SW480 (cell line): ENCODE measurements around the gene WNT7B.

Source experiments
- DNase-seq: peaks from one replicate; pipeline ENCODE4 v3.0.0-alpha.2; 2016; ENCODE audit warnings: low spot score

Gene WNT7B

DNA sequence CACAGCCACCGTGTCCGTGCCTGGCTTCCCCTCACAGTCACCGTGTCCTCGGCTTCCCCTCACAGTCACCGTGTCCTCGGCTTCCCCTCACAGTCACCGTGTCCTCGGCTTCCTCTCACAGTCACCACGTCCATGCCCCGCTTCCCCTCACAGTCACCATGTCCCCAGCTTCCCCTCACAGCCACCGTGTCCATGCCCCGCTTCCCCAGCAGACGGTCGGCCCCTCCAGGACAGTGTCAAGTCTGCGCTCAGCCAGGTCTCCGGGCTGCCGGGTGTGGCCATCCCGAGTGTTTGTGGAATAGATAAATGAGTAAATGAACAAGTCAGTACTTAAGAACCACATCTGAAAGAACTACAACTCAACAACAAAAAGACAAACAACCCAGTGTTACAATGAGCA, 23.8 kb downstream of the WNT7B start:
- no peak for DNase-seq

DNA sequence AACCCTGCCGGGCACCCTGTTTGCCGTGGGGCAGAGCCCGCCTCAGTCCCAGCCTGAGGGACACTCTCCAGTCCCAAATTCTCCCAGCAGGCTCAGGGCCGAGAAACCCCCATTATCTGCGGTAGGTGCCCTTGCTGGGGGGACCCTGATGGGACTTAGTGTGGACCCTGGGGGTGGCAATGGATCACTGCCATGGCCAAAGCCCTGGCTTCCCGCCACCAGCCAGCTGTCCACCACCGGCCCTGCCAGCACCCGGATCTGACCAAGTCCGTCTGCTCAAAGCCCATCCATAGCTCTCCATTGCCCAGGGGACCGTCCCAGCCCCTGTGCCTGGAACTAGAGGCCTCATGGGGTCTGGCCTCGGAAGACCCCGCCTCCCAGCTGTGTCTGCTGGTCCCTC, 24.4 kb downstream of the WNT7B start:
- DNase-seq = no peak

DNA sequence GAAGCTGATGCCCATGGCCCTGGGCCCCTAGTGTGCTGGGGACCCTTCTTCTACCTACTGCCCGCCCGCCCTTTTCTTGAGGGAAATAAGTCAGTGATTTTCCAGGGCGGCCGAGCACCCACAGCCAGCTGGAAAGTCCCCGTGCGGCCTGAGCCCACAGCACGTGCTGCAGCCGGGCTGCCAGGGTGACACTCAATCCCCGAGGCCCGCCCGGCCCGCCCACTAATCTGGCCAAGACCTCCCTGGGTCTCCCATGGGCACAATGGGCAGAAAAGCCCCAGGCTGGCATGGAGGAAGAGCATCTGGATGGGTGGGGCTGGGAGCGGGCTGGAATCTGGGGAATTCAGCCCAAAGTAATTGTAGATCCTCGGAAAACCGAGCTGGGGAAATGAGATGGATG, 24.8 kb downstream of the WNT7B start:
- DNase-seq = no peak

DNA sequence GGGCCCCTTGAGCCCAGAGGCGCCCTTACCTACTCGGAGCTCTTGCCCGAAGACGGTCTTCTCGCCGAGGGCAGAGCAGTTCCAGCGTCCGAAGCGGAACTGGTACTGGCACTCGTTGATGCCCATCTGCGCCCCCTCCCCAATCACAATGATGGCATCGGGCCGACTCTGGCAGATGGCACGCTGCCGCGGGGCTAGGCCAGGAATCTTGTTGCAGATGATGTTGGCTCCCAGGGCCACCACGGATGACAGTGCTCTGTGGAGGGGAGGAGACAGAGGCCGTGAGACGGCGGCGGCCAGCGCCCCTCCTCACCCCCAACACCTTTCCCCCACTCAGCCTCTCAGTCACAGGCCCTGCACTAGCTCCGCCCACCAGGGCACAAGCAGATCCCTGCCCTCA, 27.1 kb downstream of the WNT7B start:
- no peak for DNase-seq

DNA sequence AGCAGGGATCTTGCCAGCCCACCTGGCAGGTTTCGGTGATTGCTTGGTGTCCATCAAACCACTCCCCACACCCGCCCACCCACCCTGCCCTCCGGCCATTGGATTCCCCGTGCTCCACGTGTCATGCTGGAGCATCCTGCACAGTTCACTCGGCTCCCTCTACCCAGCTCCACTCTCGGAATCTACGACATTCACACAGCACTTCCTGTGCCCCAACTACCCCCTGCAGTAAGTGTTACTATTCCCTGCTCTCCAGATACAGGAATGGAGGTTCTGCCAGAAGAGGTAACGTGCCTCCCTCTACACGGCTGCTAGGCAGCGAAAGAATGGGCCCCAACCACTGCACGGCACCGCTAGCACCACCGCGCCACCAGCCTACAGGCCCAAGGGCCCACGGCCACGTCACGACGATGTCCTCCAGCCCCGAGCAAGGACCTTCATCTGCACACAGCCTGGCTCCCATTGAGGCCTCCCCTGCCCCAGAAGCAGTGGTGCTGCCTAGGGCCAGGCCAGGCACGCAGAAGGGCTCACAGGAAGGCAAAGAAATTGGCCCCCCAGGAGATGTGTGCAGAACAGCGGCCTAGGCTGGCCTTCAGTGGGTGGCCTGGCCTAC, 27.6 kb downstream of the WNT7B start:
- DNase-seq = no peak

DNA sequence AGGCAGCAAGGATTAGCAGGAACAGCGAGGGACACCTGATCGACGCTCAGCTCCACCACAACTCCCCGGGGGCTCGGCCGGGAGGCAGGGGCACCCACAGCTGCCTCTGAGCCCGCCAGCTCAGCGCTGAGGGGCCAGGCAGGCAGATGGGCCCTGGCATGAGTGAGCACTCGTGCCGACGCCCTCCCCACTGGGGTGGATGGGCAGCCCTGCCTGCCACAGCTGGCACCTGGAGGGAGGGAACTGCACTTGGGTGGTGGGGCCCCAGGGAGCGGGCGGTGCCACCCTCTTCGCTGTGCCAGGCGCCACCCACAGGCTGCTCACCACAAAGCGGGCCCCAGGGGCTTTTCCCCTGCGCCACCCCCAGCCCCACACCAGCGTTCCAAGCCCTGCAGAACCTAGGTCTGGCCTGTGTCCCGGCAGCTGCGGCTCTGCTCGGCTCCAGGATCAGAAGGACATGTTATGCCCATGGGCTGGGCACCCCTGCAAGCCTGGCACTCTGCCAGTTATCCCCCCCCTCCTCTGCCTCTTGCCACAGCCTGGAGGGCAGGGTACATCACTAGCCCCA, 28.8 kb downstream of the WNT7B start:
- DNase-seq = no peak

DNA sequence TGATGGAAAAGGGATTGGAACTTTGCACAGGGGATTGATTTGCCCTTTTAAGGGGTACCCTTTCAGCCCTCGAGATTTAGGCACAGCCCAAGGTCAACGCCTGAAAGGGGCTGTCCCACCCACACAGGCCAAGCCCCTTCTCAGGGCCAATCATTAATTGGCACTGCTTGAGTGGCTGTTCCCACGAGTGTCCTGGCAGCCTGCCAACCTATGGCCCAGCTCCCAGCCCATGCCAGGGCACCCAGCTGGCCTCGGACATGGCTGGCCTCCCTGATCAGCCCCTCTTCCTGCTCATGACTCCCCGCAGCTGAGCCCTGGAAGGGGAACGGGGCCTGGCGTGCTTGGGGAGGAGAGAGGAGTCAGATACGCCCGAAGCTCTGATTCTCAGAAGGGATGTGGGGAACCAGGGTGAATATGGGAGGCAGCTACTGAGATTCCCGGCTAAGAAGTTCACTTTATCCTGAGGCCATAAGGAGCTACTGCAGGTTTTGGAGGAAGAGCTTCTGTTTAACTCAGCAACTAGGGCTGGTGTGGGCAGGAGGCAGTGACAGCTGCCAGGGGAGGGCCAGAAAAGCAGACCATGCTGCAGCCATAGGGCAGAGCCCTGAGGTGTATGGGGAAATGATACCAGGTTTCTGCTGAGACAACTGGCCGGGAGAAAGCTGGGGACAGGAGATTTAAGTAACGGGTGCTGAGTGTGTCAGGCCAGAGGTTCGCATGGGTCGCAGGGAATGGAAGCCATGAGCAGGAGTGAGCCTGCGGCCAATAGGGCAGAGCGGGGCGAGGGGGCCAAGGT, 30.0 kb downstream of the WNT7B start:
- no peak for DNase-seq

DNA sequence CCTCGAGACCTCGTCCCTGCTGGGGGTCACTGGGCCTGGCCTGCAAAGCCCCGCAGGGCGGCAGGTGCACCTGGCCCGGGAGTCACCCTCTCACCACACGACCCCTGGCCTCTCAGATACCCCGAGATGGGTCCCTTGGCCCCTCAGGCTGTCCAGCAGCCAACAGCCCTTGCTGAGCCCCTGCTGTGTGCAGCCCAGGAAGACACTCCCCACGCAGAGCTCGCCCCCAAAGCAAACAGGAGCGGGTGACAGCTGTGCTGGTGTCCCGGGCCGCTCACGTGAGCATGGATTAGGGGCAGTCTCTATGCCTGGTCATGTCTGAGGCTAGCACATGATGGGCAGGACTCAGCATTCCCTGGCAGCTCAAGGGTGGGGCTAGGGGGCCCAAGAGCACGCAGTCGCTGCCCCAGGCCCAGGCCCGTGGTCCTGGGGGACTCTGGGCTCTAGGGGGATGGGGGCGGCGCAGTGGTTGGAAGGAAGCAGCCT, 31.3 kb downstream of the WNT7B start:
- no peak for DNase-seq

DNA sequence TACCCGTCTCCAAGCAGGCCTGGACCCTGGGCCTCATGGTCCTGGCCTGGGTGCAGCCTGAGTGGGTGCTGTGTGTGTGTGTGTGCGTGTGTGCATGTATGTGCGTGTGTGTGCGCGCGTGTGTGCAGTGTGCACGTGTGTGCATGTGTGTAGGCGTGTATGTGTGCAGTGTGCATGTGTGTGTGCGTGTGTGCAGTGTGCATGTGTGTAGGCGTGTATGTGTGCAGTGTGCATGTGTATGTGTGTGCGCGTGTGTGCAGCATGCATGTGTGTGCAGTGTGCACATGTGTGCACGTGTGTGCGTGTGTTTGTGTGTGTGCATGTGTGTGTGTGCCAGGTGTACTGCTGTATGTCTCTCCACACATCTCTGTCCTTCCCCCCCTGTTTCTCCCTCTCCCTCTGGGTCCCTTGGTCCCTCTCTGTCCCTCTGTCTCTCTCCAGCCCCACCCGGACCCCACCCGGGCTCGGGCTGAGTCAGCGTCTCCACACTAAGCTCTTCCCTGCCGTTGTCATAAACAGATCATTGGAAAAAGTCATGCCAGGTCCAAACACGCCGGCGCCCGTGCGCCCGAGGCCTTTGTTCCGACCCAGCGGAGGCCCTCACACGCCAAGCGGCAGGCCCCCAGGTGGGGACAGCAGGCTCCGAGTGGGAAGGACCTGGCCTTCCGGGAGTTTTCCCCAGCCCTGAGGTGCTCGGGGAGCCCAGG, 34.0 kb downstream of the WNT7B start:
- DNase-seq = no peak

DNA sequence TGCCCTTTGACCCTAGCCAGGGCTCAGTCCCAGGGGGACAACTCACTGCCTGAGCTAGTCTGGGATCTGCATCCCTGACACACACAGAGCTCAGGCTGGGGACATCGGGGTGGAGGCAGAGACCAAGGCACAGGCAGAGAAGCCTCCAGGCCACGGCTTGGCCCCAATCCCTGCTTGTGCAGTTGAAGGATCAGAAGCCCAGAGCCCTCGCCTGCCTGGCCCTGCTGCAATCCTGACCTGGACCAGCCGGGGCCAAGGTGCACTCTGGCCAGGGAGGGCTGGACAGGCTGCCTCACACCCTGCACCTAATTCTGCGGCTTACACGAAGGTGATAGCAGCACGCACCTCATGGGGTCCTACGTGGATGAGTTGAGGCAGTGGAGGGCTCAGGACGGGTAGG, 34.6 kb downstream of the WNT7B start:
- DNase-seq = no peak

DNA sequence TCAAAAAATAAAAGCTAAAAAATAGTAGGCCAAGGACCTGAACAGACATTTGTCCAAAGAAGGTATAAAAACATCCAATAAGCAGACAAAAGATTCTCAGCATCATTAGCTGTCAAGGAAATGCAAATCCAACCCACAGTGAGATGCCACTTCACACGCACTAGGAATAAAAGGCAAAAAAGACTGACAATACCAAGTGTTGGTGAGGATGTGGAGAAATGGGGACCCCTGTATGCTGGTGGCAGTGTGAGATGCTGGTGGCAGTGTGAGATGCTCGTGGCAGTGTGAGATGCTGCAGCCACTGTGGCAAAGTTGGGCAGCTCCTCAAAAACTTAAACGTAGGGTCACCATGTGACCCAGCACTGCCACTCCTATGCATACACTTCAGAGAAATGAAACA, 38.0 kb downstream of the WNT7B start:
- no peak for DNase-seq

DNA sequence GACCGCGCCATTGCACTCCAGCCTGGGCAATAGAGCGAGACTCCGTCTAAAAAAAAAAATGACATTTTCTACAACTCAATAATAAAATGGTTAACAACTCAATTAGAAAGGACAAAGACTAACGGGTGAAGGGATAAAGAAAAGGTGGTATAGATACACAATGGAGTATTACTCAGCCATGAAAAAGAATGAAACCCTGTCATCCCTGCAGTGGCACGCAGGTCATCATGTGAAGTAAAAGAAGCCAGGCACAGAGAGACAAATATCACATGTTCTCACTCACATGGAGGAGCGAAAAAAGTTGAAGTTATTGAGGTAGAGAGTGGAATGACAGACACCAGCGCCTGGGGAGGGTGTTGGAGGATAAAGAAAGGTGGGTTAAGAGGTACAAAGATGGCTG, 39.0 kb downstream of the WNT7B start:
- DNase-seq = no peak

DNA sequence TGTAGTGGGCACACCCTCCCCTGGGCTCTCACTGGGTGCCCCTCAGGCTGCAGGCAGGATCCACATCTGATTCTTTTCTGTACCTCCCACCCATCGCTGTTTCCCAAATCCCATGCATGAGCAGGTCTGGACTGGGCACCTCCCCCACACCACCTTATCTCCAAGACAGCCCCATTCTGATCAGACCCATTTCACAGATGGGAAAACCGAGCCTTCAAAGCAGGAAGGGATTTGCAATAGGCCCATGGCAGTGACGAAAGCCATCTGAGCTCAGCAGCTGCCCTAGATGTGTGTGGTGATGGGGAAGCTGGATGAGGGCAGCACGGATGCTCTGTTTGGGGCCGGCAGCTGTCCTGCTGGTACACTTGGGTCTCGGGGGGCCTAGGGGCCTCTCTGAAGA, 41.4 kb downstream of the WNT7B start:
- DNase-seq = no peak

DNA sequence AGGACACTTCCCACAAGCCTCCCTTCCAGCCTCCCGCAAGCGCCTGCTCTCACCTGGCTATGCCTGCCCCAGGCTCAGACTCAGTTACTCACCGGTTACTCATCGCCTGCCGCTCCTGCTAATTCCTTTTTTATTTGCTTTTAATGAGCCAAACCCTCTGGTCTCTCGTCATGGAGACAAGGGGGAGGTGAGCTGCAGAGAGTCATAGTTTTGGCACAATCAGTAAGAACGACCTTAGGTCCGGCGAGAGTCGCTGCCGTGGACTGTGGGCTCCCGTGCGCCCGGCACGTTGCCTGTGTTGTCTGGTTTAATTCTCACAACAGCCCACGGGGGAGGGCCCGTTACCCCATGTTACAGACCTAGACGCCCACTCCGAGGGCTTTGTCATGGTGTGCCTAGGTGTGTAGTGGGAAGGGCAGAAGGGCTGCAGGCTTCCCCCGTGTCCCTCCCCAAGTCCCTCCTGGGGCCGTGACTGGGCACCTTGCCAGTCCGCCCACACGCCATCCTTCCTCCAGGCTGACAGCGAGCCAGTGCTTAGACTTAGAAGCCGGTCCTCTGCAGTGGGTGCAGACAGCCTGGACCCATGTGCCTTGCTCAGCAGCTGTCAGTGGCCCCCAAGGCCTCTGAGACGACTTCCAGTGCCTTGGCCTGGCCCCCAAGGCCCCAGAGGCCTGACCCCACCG, 42.2 kb downstream of the WNT7B start:
- DNase-seq = peak; percentile 81

DNA sequence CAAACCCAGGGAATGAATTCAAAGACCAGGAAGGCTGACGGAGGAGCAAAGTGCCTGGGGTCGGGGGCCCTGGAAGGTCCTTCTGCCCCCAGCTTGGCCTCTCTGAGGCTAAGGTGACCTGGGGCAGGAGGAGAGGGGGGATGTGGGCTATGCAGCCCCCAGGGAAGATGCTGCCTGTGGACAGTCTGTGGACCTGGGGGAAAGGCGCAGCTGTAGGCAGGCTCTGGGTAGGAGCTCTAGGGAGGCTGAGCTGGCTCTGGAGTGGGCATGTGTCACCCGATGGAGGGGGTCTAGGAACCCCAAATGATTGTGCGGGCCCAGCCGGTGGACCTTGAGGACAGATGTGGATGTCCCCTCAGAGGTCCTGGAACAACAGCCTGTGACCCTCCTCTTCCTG, 42.8 kb downstream of the WNT7B start:
- DNase-seq = no peak

DNA sequence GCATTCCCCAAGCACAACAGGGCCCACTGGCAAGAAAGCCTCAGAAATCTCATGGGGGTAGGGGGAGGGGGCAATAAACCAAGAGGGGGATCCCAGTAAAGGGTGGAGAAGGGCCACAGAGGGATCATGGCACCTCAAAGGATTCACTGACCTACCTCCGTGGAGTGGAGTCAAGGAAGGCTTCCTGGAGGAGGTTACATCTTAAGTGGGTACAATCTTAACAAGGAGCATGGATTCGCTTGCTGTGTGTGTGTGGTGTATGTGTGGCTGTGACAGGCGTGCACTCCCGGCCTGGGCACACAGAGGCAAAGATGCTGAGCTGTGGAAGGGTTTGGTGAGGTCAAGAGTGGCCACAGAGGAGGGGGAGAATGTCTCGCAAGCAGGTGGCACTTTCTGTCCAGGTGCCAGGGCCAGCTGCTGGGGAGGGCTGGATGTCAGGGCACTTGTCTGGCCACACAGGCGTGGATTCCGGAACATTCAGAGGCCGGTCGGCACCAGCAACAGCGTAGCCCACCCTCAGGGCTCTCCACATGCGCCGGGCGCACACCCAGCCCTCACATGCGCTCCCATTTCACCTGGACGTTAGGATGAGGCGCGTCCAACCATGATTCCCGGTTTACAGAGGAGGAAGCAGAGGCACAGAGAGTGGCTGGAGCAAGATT, 43.3 kb downstream of the WNT7B start:
- DNase-seq = no peak

DNA sequence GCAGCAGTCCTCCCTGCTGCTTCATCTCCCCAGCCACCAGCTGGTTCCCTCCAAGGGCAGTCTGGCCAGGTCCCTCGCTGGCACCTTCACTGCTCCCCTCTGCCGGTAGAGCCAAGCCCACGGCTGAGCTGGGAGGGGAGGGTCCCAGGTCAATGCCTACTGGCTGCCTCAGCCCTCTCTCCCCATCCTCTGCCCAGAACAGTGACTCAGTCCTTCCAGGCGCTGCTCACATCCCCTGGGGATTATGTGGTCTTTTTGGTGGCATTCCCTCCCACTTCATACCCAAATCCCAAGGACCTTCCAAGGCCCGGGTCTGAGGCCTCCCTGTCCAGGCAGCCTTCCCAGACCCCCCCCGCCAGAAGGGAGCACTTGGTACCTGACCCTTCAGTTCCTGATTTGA, 44.9 kb downstream of the WNT7B start:
- DNase-seq = no peak

DNA sequence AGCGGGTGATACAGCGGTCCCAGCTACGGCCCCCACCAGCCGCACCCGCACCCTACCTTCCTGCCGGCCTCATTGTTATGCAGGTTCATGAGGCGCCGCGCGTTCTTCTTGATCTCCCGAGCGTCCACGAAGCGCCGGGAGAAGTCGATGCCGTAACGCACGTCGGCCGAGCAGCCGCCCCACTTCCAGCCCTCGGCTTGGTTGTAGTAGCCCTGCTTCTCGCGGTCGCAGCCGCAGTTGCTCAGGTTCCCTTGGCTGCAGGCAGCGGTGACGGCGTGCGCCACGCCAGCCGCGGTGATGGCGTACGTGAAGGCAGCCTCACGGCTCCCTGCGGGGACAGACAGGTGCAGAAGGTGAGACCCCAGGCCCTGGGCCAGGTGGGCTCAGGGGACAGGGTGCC, 45.9 kb downstream of the WNT7B start:
- DNase-seq = no peak

DNA sequence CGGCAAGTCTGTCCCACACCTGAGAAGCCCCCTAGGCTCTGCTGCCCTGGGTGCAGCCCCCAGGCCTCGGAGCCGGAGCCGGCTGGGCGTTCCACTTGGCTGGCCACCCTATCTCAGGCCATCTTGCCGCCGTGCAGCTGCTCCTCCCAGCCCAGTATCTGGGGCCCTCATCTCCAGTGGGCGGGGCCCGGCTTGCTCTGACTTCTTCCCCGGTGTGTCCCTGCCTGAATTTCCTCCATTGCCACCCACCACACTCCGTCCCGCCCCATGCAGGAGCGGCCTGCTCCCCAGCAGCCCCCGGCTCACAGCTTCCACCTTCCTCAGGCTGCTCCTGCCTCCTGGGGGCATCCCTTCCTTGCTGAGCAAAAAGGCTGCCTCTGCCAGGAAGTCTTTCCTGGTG, 46.6 kb downstream of the WNT7B start:
- no peak for DNase-seq

DNA sequence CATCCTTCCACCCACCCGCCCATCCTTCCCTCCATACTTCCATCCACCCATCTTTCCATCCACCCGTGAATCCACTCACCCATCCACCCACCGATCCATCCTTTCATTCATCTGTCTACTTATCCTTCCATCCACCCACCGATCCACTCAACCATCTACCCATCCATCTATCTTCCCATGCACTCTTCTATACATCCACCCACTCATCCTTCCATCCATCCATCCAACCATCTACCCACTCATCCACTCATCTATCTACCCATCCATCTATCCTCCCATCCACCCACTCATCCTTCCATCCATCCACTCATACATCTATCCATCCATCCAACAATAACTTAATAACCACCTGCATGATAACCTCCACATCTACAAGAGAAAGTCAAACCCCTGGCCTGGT, 47.3 kb downstream of the WNT7B start:
- DNase-seq = no peak

DNA sequence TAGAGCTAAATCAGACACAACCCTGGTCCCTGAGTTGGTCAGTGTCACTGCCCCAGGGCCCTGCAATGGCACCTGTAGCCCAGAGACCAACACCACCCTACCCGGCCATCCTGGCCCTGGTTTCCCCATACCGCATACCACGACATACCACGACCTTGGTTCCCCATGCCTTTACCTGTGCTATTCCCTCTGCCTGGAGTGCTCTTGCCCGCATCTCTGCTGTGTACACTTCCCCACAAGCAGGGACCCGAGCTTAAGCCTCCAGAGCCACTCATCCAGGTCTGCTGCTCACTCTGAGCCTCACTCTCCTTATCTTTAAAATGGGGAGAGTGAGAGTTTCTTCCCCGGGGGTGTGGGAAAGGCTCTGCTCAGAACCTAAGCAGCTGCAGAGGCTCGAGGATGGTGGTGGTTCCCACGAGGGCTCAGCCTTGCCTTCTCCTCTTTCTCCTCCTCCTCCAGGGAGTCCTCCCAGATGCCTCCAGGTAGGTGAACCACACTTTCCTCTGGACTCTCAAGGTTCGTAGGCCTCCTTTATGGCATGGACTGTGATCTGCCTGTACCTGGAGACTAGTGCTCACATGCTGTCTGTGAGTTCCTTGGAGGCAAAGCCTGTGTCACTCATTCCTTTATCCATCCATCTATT, 48.1 kb downstream of the WNT7B start:
- DNase-seq = no peak
